Amniotic epithelial cell (primary cell): ENCODE data around the gene CBARP.
A peak's percentile ranks its signal among the peaks of the same experiment; 100 is the strongest.

Experiments
- DNase-seq: peaks from one replicate; pipeline ENCODE4 v3.0.0-alpha.2; 2010; ENCODE audit warnings: low read depth

Gene CBARP

GRCh38 chr19:1226227-1226518 is 11.6 kb downstream of the CBARP start:
- DNase-seq: no peak

DNA sequence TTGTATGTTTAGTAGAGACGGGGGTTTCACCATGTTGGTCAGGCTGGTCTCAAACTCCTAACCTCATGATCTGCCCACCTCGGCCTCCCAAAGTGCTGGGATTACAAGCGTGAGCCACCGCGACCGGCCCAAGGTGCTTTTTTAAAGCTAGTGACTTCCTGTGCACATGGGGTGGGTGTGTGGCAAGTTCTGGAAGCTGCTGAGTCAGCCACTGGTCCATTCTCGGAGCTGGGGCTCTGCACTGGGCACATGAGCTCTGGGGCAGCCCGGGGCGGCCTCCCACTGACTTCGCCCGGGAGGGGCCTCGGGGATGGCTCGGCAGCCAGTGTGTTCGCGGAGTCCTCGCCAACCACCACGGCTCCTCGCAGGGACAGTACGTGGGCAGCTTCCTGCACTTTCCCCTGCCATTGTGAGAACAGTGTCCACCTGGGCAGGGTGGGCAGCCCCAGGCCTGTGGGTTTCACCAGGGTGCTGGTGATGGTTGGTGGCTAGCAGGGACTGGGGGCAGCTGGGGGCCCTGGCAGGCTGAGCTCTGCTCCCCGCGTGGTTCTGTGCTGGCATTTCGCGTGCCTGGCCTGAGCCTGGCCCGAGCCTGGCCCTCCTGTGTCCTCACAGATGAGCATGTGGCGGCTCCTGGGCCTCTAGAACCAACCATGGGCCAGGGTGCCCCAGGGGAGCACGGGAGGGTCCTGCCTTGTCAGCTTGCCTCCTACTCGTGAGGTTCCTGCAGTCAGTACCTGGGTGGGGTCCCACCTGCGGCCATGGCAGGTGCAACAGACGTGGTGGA is 12.2 kb downstream of the CBARP start:
- no peak for DNase-seq

- no peak for DNase-seq
Measured at GRCh38 chr19:1224847-1225246, 13.0 kb downstream of the CBARP start.

- no peak for DNase-seq
Measured at GRCh38 chr19:1224047-1224825, 13.6 kb downstream of the CBARP start.

DNA sequence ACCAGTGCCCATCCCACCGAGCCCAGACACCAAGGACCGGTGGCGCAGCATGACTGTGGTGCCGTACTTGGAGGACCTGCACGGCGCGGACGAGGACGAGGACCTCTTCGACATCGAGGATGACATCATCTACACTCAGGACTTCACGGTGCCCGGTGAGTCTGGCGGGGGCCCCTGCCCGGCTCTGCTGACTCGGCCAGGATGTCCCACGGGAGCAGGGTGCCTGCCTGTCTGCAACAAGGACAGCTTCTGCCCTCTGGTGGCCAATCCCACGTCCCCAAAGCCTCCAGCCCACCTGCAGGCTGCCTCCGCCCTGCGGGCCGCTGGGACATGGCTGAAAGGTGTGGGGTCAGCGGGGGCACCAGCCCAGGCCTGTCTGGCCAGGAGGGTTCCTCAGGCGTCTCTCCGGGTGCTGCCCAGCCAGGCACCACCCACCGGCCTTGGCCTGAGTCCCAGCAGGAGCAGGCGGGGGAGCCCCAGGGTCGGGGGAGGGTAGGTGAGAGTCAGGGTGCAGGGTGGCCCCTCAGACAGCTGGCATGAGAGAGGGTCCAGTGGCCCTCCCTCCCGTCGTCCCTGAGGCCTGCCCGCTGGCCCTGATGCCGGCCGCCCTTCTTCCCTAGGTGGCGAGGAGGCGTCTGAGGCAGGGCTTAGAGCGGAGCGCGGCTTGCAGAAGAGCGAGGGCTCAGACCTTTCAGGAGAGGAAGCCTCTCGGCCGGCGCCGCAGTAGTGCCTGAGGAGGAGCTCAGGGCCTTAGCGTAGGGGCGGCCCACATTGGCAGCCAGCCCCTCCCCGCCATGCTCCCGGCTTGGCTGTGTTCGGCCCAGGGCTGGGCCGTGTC is 14.6 kb downstream of the CBARP start:
- no peak for DNase-seq

DNA sequence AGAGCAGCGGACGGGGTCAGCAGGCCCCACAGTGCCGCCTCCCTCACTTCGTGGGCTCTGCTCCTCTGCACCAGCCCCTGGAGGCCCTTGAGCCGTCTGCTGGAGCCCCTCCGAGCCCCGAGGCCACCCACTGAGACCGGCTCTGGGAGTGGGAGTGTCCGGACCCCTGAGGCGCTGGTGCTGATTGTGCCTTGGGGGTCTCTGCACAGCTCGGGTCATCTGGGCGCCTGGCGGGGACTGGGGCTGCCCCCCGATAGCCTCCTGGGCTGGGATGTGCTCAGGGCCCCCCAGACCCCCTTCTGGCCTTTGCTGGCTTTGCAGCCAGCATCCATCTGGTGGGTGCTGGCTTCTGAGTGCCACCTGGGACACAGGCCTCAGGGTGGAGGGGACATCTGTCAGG is 15.4 kb downstream of the CBARP start:
- DNase-seq: no peak

DNA sequence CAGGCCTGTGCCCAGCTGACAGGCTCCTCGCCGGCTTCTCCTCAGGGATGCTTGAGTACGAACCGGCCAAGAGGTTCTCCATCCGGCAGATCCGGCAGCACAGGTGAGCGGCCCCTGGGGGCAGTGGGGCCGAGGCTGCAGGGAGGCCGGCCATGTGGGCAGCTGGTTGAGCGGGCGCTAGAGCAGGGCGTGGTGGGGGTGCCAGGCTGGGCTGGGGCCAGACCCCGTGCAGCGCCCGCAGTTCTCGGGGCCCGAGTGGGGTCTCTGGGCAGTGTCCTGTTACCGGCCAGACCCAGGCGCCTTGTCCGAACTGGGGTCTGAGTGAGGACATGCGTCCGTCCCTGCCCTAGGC is 15.9 kb downstream of the CBARP start:
- no peak for DNase-seq

DNA sequence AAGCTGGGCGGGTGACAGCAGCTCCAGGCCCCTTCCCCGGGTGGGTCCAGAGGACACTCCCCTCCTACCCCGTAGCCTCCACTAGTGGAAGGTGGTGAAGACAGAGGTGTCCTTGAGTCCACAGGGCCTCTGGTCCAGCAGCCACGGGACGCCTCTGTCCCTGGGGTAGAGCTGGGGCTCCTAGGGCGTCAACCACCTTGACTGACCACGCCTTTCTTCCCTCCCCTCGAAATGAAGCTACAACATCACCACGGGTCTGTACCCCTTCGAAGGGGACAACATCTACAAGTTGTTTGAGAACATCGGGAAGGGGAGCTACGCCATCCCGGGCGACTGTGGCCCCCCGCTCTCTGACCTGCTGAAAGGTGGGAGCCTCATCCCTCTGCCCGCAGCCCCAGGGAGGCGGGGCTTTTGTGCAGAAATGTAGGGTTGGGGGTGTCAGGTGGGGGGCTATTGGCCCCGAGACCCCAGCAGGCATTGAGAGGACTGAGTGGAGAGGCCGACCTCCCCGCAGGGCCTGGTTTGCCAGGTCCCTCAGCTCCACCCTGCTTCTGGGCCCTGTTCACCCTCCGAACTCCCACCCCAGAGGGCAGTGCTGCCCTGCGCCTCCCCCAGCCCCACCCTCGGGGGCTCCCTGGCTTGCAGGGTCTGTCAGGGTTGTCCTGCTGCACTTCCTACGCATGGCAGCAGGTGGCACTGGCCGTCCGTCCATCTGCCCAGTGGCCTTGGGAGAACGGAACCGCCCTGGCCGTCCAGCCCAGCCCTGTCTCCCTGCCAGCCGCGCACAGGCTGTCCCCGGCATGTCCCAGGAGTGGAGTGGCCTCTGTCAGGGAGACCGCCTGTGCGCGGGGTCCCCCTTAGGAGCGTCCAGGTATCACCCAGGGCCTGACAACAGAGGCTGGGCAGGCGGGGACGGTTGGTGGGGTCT is 16.6 kb downstream of the CBARP start:
- peak; percentile 49 for DNase-seq

DNA sequence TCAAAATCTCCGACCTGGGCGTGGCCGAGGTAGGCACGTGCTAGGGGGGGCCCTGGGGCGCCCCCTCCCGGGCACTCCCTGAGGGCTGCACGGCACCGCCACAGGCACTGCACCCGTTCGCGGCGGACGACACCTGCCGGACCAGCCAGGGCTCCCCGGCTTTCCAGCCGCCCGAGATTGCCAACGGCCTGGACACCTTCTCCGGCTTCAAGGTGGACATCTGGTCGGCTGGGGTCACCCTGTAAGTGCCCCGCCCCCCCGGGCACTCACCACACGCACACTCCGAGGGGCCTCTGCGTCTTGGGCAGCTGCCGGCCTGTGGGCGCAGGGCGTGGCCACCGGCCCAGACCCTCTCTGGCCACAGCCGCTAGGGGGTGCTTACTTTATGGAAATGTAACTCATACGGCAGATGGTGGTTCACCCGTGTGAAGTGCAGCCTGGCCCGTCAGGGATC is 17.3 kb downstream of the CBARP start:
- no peak for DNase-seq

DNA sequence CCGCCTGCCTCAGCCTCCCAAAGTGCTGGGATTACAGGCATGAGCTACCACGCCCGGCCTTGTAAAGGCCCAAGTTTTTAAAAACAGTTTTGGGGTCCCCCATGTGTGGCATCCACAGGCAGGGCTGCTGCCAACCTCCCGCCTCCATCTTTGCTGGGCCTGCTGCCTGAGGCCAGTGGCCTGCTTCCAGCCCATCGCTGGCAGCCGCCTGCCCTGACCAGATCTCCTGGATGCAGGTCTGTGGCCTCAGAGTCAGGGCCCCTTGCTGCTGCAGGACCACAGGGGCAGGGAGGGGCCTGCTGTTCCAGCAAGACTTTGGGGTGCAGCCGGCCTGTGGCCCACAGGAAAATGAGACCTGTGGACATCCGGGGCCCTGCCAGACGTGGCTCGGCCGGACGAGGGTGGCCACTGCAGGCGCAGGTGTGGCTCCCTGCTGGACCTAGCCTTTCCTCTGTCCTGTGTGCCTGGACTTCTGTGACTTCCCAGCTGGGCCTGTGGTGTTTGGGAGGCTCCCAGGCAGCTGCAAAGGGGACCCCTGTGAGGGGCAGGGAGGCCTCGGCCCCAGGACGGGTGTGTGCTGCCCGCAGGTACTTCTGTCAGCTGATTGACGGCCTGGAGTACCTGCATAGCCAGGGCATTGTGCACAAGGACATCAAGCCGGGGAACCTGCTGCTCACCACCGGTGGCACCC is 17.9 kb downstream of the CBARP start:
- DNase-seq: no peak

GRCh38 chr19:1218751-1219567 is 18.8 kb downstream of the CBARP start:
- DNase-seq: no peak

DNA sequence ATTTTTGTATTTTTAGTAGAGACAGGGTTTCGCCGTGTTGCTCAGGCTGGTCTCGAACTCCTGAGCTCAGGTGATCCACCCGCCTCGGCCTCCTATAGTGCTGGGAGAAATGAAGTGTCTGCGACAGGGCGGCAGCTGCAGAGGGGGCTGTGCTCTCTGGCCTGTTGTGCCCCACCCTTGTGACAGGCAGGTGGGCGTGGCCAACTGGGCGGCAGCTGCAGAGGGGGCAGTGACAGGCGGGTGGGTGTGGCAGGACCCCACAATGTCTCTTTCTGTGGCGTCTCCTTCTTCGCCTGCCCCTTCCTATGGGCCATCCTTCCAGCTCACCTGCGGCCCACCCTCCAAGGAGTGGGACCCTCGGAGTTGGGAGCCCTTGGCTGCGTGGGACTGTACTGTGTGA is 20.4 kb downstream of the CBARP start:
- DNase-seq: no peak

DNA sequence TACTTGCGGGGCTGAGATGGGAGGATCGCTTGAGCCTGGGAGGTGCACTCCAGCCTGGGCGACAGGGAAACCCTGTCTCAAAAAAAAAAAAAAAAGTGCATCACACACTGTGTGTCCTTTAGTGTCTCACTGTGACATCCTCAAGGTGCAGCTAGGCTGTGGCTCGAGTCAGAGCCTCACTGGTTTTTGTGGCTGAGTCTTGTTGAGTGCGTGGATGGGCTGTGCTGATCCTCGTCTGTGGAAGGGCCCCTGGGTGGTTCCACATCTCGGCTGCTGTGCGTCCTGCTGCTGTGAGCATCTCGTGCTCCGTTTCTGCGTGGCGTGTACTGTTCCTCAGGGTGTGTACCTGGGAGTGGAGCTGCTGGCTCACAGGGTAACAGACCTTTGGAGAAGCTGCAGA is 21.0 kb downstream of the CBARP start:
- DNase-seq: no peak

DNA sequence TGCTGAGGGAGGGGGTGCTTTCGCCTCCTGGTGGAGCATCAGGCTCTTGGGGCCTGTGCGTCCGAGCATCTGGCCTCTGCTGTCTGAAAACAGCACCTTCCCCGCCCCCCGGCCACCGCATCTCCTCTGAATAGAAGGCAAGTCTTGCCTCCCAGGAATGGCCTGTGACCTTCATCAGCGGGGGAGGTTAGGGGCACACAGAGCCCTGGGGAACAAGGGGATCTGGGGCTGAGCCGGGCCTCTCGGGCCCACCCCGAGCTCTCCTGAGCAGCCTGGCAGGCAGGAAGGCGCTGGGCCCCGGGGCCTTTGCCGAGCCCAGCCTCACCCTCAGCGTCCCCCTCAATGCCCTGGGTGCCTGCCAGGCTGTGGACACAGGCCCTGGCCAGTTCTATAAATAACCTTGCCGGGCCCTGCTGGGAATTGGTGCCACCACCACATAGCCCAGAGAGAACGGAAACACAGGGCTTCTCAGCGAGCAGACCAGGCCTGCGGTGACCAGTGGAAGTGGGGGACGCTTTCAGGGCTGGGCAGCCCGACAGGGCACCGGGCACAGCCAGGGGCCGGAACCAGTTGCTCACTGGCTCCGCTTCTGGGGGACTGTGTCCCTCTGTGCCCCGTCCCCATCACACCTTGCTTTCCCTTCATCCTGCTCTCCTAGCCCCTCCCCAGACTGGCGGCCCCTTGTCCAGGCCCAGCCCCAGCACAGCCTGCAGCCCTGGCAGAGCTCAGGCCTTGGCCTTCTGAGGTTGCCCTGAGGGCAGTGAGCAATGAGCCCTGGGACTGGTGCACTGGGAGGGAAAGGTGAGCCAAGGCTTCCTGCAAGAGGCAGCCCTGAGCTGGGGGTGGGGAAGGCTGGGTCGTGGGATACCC is 22.7 kb downstream of the CBARP start:
- DNase-seq: no peak

GRCh38 chr19:1214299-1214861 is 23.4 kb downstream of the CBARP start:
- no peak for DNase-seq

DNA sequence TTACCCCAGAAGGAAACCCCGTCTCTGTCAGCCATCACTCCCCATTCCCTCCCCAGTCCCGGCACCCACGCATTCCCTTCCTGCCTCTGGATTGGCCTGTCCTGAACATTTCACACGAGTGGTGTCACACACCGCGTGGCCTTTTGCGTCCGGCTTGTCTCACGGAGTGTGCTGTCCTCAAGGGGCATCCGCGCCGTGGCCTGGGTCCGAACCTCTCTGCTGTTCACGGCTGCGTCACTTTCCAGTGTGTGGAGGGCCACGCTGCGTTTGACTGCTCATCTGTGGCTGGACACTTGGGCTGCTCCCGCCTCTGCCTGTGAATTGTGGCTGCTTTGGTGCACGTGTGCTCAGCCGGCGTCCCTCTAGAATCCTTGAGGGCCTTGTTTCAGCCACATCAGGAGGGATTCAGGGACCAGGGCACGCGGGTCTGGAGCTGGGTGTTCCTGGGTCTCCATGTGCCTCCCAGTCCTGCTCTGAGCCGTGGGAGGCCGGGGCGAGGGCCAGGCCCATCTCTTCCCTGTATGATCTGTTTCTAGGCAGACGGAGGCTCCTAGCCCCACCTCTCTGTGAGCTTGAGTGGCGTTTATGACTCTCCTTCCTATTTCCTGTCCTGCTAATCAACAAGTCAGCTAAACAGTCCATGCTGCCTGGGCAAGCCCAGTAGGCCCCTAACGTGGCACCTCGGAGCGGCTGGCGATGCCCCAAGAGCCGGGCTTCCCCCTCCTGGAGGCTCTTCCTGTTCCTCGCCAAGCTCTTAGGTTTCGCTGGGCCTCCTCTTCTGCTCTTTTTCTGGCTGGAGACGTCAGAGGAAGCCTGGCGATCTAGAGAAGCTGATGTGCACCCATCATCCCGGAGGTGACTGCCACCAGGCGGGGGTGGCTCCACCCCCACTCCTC is 24.2 kb downstream of the CBARP start:
- peak; percentile 90 for DNase-seq

GRCh38 chr19:1211494-1212234 is 26.1 kb downstream of the CBARP start:
- DNase-seq: peak; percentile 86
